Ishikawa (cell line): ENCODE measurements around the gene NCAPH2.

ENCODE experiments used
- CEBPB ChIP-seq: IDR thresholded peaks from 2 replicates; pipeline ENCODE4 v1.6.1; 2012
- EGR1 ChIP-seq: IDR thresholded peaks from 2 replicates; pipeline ENCODE4 v1.6.1; 2012
- EP300 ChIP-seq: IDR thresholded peaks from 2 replicates; pipeline ENCODE4 v1.6.1; 2012; ENCODE audit warnings: borderline replicate concordance
- MAX ChIP-seq: IDR thresholded peaks from 2 replicates; pipeline ENCODE4 v1.6.1; 2012
- RAD21 ChIP-seq: IDR thresholded peaks from 2 replicates; pipeline ENCODE4 v1.6.1; 2012; ENCODE audit warnings: low read depth
- REST ChIP-seq: IDR thresholded peaks from 2 replicates; pipeline ENCODE4 v1.6.1; 2012; ENCODE audit warnings: low read depth, mild to moderate bottlenecking
- TAF1 ChIP-seq: IDR thresholded peaks from 2 replicates; pipeline ENCODE4 v1.6.1; 2012; ENCODE audit warnings: low read depth, mild to moderate bottlenecking
- TCF12 ChIP-seq: IDR thresholded peaks from 2 replicates; pipeline ENCODE4 v1.6.1; 2012; ENCODE audit warnings: low read depth
- TEAD4 ChIP-seq: IDR thresholded peaks from 2 replicates; pipeline ENCODE4 v1.6.1; 2012
- YY1 ChIP-seq: IDR thresholded peaks from 2 replicates; pipeline ENCODE4 v1.6.1; 2012; ENCODE audit warnings: low read depth

- TF ChIP-seq EGR1 (no peak), RAD21 (no peak), TEAD4 (no peak), YY1 (no peak), MAX (no peak), REST (no peak), TAF1 (no peak), EP300 (no peak), TCF12 (no peak), CEBPB (no peak)
Observed at GRCh38 chr22:50502096-50502495, 5.9 kb upstream of the NCAPH2 start.
